IPS-18c (cell line): ENCODE measurements around the gene NPR1.
"Not testable (repeated sequence)": the region's sequence is repeated elsewhere in the genome, so short reads cannot be mapped to it uniquely, and the experiment has no call there.

Experiments used
- H3K4me3 ChIP-seq: 2 replicates; pipeline ENCODE4 v1.7.0; 2013; ENCODE audit warnings: low read depth, mild to moderate bottlenecking, low read length, moderate library complexity; ENCODE audit not compliant: insufficient read depth
- H3K9me3 ChIP-seq: one replicate; pipeline ENCODE4 v1.6.1; 2013; ENCODE audit warnings: mild to moderate bottlenecking, low read length, moderate library complexity; ENCODE audit not compliant: control insufficient read depth, insufficient read depth

The NPR1 gene

DNA sequence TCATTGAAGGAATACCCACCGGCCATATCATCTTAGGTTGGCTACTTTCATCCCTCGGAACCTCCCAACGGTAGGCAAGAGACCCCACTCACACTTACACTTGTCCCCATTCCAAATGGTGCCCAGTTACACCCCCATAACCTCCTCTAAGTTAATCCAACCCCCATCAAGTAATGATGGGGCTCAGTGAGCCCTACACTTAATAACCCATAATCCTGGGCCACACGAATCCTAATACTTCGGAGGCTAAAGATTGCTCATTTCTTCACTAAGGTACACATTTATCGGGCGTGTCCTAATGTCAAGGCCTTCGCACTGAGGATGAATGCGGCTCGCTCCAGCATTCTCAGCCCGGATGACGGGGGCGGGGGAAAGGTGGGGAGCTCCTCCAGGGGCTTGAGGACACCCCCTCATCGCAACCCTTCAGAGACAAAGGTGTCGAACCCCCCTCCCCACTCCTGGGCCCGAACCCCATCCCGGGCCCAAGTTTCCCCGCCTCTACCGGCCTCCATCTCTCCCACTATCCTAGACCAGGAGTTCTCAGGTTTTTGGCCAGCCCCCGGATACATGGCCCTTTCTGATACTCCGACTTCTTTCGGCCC is 8.1 kb upstream of the NPR1 start:
- Histone ChIP-seq H3K9me3 (no peaks in the 10 kb centered on the region), H3K4me3 (peak overlapping the region; percentile 99)

DNA sequence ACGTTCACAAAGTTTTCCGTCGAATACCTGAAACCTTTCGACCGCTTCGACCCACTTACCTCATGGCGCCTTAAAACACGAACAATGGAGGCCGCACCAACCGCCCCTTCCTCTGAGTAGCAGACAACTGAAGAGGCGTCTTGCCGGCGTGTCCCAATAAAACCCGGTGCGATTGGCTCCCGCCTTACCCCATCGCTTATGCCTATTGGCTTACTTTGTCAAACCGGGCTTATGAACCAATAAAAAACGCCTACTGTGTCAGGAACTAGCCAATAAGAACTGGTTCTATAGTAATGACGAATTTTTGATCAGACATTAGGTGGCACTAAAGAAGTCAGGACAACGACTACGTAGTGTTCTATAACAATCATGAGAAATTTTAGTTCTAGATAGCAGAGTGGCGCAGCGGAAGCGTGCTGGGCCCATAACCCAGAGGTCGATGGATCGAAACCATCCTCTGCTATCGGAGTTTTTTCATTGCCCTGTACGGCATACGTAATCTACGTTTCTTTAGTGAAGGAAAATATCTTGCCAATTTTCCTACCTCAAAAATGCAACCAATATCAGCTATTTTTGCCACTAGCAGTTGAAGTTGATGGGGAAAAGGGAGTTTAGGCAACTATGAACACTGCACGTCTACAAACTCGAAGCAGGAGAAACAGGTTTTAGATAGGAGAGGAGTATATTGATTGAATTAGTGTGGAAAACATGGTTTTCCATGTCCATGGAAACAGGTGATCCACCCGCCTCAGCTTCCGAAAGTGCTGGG is 7.4 kb upstream of the NPR1 start, which contains the start of gene ILF2:
ILF2 (minus strand) TSS at position 135 of the 769 bp plus-strand sequence; CDS start at position 64, 71 bp downstream.
- H3K4me3 ChIP-seq: peak within 1 kb of the TSS; percentile 99
- H3K9me3 ChIP-seq: no peaks in the 10 kb centered on the region

DNA sequence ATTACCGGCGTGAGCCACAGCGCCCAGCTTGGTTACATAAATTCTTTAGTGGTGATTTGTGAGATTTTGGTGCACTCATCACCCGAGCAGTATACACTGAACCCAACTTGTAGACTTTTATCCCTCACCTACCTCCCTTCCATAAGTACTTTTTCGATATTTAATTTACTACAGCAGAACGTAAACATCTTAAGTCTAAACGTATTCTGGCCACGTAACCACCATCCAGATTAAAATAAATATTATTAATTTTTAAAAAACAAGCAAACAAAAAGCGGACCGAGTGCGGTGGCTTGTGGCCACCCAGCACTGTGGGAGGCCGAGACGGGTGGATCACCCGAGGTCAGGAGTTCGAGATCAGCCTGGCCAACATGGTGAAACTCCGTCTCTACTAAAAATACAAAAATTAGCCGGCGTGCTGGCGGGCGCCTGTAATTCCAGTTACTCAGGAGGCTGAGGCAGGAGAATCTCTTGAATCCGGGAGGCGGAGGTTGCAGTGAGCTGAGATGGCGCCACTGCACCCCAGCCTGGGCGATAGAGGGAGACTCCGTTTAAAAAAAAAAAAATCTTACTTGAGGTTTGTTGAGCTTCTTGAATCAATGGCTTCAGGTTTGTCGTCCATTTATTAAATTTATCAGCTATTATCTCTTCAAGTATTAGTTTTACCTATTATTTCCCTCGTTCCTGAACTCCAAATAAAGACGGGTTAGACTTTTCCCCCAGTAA is 6.7 kb upstream of the NPR1 start:
- H3K9me3 ChIP-seq: not testable (repeated sequence)
- peak overlapping the region; percentile 52 for H3K4me3 ChIP-seq

DNA sequence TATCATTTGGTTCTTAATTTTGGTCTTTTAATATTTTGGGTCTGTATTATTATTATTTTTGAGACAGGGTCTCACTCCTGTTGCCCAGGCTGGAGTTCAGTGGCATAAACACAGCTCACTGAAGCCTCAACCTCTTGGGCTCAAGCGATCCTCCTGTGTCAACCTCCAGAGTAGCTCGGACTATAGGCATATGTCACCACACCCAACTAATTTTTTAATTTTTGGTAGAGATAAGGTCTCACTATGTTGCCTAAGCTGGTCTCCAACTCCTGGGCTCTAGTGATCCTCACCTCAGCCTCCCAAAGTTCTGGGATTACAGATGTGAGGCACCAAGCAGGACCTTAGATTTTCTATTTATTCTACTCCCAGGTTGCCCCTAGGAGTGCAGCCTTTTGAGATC is 5.0 kb upstream of the NPR1 start:
- no peaks in the 10 kb centered on the region for H3K9me3 ChIP-seq
- H3K4me3 ChIP-seq: no peak overlapping the region

DNA sequence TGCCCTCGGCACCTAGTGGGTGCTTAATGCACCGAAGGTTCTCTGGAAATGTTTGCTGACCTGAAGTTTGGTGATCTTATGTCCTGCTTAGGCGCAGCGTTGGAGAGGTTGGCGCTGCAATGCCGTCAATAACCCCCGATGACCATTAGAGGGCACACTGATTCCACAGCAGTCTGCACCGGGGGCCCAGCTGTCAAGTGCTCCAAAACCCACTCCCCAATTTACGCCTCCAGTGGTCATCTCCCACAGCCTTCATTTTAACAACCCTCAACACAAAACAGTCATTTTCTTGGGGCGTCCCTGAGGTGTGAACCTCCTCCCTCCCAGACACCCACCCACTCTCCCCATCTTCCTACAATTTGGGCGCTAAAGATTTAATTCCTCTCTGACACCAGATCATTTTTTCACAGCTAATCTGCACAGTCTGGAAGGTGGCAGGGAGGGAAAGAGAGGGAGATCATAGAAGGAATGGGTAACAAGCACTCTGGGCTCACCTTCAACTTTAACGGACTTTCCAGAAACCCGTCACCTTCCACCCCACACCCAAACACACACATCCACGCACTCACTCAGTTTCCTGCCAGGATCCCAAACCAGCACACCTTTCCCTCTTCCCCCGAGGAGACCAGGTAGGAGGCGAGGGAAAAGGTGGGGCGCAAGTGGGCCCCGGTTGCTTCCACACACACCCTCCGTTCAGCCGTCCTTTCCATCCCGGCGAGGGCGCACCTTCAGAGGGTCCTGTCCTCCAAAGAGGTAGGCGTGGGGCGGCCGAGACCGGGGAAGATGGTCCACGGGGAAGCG is 570 bp upstream of the NPR1 start:
- peak overlapping the region; percentile 62 for H3K4me3 ChIP-seq
- H3K9me3 ChIP-seq: no peaks in the 10 kb centered on the region

DNA sequence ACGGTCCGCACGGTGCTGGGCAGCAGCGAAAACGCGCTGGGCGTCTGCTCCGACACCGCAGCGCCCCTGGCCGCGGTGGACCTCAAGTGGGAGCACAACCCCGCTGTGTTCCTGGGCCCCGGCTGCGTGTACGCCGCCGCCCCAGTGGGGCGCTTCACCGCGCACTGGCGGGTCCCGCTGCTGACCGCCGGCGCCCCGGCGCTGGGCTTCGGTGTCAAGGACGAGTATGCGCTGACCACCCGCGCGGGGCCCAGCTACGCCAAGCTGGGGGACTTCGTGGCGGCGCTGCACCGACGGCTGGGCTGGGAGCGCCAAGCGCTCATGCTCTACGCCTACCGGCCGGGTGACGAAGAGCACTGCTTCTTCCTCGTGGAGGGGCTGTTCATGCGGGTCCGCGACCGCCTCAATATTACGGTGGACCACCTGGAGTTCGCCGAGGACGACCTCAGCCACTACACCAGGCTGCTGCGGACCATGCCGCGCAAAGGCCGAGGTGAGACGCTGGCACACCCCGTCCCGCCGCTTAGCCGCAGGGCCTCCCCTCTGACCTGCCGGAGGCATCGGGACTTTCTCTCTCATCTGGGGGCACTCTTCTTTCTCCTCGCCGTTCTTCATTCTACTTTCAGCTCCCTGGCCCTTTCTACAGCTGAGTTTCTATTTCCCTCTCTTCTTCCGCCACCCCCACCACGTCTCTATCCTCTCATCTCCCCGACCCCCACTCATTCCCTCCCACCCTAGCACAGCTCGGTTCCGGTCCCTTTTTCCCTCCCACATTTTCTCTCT is 1.0 kb downstream of the NPR1 start:
- Histone ChIP-seq H3K4me3 (peak overlapping the region; percentile 62), H3K9me3 (peaks cover 2% of the 10 kb centered on the region)

DNA sequence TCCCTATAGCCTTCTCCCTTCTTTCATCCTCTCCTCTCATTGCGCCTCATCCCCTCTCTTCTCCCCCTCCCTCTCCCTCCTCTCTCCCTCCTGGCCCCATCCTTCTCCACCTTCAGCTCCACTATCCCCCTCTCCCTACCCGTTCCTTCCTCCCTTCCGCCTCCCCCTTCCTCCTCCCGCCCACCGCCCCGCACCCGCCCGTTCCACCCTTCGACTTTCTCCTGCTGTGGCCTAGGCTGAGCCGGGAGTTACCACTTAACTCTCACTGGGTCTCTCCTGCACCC is 1.6 kb downstream of the NPR1 start:
- Histone ChIP-seq H3K4me3 (peak overlapping the region; percentile 62), H3K9me3 (peaks cover 2% of the 10 kb centered on the region)

DNA sequence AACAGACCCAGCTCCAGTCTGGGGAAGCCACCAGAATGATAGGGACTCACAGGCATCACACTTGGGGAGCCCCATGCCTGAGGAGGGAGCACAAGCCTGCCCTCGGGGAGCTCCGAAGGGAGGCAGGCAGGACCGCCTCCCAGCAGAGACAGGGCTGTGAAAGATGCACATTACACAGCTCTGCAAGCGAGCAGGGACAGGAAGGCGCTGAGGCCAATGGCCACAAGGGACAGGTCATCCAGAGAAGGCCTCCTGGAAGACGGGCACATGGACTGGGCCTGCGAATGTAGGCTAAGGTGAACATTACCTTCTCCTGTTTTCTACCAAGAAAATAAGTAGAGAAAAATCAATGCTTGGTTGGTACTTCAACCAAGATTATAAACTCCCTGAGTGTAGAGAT is 4.2 kb downstream of the NPR1 start:
- Histone ChIP-seq H3K9me3 (peaks cover 2% of the 10 kb centered on the region), H3K4me3 (no peak overlapping the region)

DNA sequence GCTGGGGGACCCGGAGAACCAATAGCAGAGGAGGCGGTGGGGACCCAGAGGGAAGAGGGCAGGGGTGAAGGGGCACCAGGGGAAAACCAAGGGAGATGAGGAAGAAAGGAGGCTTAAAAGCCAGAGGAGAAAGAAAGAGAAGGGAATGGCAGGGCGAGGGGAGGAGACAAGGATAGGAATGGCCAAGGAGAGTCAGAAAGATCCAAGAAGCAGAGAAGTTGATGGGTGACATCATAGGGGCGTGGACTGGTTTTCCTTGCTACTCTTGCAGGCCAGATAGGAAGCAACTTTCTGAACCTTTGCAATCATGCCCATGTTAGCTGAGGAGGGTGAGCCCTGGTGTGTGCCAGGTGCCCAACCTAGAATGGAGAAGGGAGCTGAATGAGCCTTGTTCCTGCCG is 5.4 kb downstream of the NPR1 start:
- H3K4me3 ChIP-seq: no peak overlapping the region

DNA sequence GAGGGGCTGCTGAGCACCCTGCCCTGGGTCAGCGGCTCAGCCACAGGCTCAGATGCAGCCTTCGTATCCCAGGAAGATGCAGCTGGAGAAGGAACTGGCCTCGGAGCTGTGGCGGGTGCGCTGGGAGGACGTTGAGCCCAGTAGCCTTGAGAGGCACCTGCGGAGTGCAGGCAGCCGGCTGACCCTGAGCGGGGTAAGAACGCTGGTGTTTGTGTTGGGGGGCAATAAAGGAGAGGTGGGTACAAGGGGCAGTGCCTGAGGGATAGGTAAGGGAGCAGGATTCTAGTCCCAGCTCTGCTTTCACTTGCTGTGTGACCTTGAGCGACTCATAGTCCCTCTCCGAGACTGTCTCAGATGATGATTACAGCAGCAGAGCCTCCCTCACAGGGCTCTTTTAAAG is 6.4 kb downstream of the NPR1 start:
- Histone ChIP-seq H3K9me3 (peaks cover 2% of the 10 kb centered on the region), H3K4me3 (no peak overlapping the region)

More for the DNA sequence above, 5.4 kb downstream of the NPR1 start:
- H3K9me3 ChIP-seq: peaks cover 2% of the 10 kb centered on the region

DNA sequence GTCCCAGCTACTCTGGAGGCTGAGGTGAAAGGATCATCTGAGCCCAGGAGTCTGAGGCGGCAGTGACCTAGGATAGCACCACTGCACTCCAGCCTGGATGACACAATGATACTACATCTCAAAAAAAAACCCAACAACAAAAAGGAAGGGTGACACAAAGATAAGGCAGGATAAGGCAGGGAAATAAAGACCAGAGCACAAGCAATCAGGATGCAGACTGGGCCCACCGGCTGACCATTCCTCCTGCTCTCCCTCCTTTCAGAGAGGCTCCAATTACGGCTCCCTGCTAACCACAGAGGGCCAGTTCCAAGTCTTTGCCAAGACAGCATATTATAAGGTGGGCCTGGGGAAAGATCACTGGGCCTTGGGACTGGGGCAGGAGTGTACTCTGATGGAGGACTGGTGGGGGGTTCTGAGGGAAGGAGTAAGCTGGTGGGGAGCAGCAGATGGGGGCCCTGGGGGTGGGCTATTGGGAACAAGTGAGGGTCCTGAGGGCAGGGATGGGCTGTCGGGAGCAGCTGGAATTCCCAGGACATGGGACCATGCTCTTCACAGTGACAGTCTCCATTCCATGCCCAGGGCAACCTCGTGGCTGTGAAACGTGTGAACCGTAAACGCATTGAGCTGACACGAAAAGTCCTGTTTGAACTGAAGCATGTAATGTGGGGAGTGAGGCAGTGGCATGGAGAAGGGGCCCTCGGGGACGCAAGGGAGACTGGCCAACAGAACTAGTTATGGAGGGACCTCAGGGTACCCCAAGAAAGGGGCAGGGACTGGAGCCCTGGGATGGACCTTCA is 7.3 kb downstream of the NPR1 start:
- Histone ChIP-seq H3K4me3 (no peak overlapping the region), H3K9me3 (peaks cover 2% of the 10 kb centered on the region)

DNA sequence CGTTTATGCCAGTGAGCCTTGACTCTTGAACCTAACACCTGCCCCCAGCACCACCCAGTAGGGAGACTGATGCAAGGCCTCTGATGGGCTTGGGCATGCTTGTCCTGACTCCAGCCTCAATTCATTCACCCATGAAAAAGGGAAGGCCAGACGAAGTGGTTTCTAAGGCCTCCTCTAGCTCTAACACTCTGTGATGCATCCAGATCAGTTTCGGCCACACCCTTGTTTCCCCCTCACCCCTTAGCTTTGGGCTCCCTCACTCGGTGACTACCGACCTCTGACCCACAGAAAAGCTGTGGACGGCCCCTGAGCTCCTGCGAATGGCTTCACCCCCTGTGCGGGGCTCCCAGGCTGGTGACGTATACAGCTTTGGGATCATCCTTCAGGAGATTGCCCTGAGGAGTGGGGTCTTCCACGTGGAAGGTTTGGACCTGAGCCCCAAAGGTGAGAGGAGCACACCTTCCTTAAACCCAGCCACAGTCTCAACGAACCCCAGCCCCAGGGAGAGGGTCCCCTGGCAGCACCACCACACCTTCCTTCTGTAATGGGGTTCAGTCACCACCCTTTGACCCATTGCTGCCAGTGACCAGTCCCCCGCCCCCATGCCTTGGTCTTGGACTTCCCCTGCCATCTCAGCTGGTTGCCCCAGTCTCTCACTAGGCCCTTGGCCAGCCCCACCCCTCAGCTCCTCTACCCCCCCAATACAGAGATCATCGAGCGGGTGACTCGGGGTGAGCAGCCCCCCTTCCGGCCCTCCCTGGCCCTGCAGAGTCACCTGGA is 9.0 kb downstream of the NPR1 start:
- no peak overlapping the region for H3K4me3 ChIP-seq
- peaks cover 2% of the 10 kb centered on the region for H3K9me3 ChIP-seq

DNA sequence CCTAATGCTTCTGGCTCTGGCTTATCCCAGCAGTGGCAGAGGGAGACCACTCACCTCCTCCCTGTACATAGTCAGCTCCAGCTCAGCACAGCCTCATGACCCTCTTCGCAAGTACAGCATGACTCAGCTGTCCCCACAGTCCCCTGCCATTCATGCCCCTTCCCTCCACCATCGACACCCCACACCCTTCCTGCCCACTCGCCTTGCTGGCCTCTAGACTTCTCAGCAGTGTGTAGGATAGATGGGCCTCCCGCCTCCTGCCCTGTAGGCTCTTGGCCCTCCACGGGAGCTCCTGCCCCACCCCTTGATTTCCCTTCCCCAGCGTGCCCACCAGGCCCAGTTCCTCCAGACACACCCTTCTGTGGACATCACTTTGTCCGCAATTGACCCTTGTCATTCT is 9.8 kb downstream of the NPR1 start:
- Histone ChIP-seq H3K4me3 (no peak overlapping the region), H3K9me3 (peaks cover 2% of the 10 kb centered on the region)

DNA sequence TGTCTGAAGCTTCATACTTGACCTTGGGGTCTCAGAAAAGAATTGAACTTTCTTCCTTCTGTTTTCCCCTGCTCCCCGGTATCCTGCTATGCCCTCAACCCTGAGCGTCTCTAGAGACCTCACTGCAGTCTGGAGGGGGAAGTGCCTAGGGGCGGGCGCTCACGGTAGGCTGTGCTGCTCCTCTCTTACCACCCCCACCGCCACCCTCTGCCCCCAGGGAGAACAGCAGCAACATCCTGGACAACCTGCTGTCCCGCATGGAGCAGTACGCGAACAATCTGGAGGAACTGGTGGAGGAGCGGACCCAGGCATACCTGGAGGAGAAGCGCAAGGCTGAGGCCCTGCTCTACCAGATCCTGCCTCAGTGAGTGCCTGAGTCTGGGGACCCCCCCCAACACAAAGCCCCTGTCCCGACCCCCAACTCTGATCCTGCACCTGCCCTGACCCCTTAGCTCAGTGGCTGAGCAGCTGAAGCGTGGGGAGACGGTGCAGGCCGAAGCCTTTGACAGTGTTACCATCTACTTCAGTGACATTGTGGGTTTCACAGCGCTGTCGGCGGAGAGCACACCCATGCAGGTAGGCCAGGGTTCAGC is 10.3 kb downstream of the NPR1 start:
- Histone ChIP-seq H3K9me3 (peaks cover 2% of the 10 kb centered on the region), H3K4me3 (no peak overlapping the region)

DNA sequence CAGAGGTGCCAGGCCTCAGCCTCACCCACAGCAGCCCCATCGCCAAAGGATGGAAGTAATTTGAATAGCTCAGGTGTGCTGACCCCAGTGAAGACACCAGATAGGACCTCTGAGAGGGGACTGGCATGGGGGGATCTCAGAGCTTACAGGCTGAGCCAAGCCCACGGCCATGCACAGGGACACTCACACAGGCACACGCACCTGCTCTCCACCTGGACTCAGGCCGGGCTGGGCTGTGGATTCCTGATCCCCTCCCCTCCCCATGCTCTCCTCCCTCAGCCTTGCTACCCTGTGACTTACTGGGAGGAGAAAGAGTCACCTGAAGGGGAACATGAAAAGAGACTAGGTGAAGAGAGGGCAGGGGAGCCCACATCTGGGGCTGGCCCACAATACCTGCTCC is 15.0 kb downstream of the NPR1 start:
- H3K4me3 ChIP-seq: no peak overlapping the region
- H3K9me3 ChIP-seq: no peaks in the 10 kb centered on the region
